HG02798 (cell line): ENCODE results near the gene EHBP1.

Experiments used
- ATAC-seq: cut with Tn5 transposase; IDR thresholded peaks from one replicate; pipeline ENCODE4 v1.9.1; 2021; ENCODE audit warnings: mild to moderate bottlenecking; ENCODE audit not compliant: unreplicated experiment, poor library complexity

The EHBP1 gene

GRCh38 chr2:63044362-63045327 is 339.1 kb downstream of the EHBP1 start:
- ATAC-seq, result no peak

GRCh38 chr2:63046552-63046951 is 341.0 kb downstream of the EHBP1 start:
- ATAC-seq, result no peak

- no peak for ATAC-seq
Observed at GRCh38 chr2:63046961-63047320, 341.4 kb downstream of the EHBP1 start.

- ATAC-seq, result no peak
Observed at GRCh38 chr2:63047321-63048279, 342.1 kb downstream of the EHBP1 start.

- ATAC-seq, result no peak
Observed at GRCh38 chr2:63048367-63049171, 343.1 kb downstream of the EHBP1 start.

- ATAC-seq, result no peak
Observed at GRCh38 chr2:63049211-63049969, 343.9 kb downstream of the EHBP1 start.

- ATAC-seq, result peak; percentile 34
Observed at GRCh38 chr2:63049970-63050333, 344.4 kb downstream of the EHBP1 start.

- ATAC-seq, result peak; percentile 93
Observed at GRCh38 chr2:63050334-63051041, 345.0 kb downstream of the EHBP1 start, which contains the start of gene OTX1. Gene OTX1 (plus strand): TSS chr2:63050830. CDS start chr2:63052991, 2,161 bp downstream.

GRCh38 chr2:63051042-63051794 is 345.7 kb downstream of the EHBP1 start:
- ATAC-seq, result no peak

GRCh38 chr2:63051795-63052333 is 346.4 kb downstream of the EHBP1 start:
- ATAC-seq, result no peak

- no peak for ATAC-seq
Observed at GRCh38 chr2:63052411-63053080, 347.0 kb downstream of the EHBP1 start.

GRCh38 chr2:63053081-63053888 is 347.8 kb downstream of the EHBP1 start:
- ATAC-seq, result no peak

- no peak for ATAC-seq
Observed at GRCh38 chr2:63053889-63054602, 348.5 kb downstream of the EHBP1 start.

- no peak for ATAC-seq
Observed at GRCh38 chr2:63054841-63055225, 349.3 kb downstream of the EHBP1 start.

- no peak for ATAC-seq
Observed at GRCh38 chr2:63055226-63056106, 350.0 kb downstream of the EHBP1 start.
